DND-41 (cell line): ENCODE measurements around the gene EPPIN.

Experiments
- ATAC-seq: fragments of 200-7000 bp; cut with Tn5 transposase; 3 replicates; pipeline ENCODE4 v1.9.1; 2021; ENCODE audit warnings: low read depth; ENCODE audit not compliant: insufficient read depth
- DNase-seq: peaks from one replicate; pipeline ENCODE4 v3.0.0-alpha.2; 2020
- H2AFZ ChIP-seq: 2 replicates; pipeline ENCODE4 v1.6.0; 2012; ENCODE audit warnings: low read depth, low read length
- H3K27ac ChIP-seq: 2 replicates; pipeline ENCODE4 v1.5.1; 2012; ENCODE audit warnings: low read length, inconsistent platforms
- H3K27me3 ChIP-seq: fragments of 200-600 bp; sonication (generic); 2 replicates; pipeline ENCODE4 v1.6.0; 2012; ENCODE audit warnings: low read length, mild to moderate bottlenecking, inconsistent platforms; ENCODE audit not compliant: insufficient read depth, poor library complexity
- H3K36me3 ChIP-seq: 2 replicates; pipeline ENCODE4 v1.5.1; 2012; ENCODE audit warnings: low read length, inconsistent platforms; ENCODE audit not compliant: insufficient read depth
- H3K4me1 ChIP-seq: 2 replicates; pipeline ENCODE4 v1.5.1; 2012; ENCODE audit warnings: mild to moderate bottlenecking, low read length; ENCODE audit not compliant: insufficient read depth
- H3K4me2 ChIP-seq: 2 replicates; pipeline ENCODE4 v1.6.0; 2012; ENCODE audit warnings: mild to moderate bottlenecking, moderate library complexity, low read length, inconsistent platforms; ENCODE audit not compliant: insufficient read depth
- H3K4me3 ChIP-seq, 2 experiments: fragments of 200-600 bp in 1 of 2; shearing (Covaris generic) in 1 of 2; 2 replicates each; pipeline ENCODE4 v1.5.1; 2012 to 2016; ENCODE audit warnings: inconsistent platforms in 2 of 2, low read length in 2 of 2, mild to moderate bottlenecking in 2 of 2, low read depth in 1 of 2, moderate library complexity in 1 of 2
- H3K79me2 ChIP-seq: 2 replicates; pipeline ENCODE4 v1.6.0; 2012; ENCODE audit warnings: low read length, inconsistent platforms; ENCODE audit not compliant: insufficient read depth
- H3K9ac ChIP-seq: 2 replicates; pipeline ENCODE4 v1.6.0; 2012; ENCODE audit warnings: low read depth, mild to moderate bottlenecking, inconsistent platforms, low read length, moderate library complexity
- H3K9me3 ChIP-seq: 2 replicates; pipeline ENCODE4 v1.5.1; 2012; ENCODE audit warnings: low read length, moderate library complexity, mild to moderate bottlenecking, inconsistent platforms; ENCODE audit not compliant: insufficient read depth, severe bottlenecking
- H4K20me1 ChIP-seq: 2 replicates; pipeline ENCODE4 v1.6.0; 2012; ENCODE audit warnings: low read length; ENCODE audit not compliant: insufficient read depth
- CTCF ChIP-seq: IDR thresholded peaks from 2 replicates; pipeline ENCODE4 v1.5.1; 2012; ENCODE audit warnings: borderline replicate concordance, low read length, moderate library complexity, mild to moderate bottlenecking; ENCODE audit not compliant: poor library complexity, severe bottlenecking; ENCODE audit errors: extremely low read depth
- EZH2 ChIP-seq: IDR thresholded peaks from 3 replicates; pipeline ENCODE4 v1.6.1; 2012; ENCODE audit warnings: borderline replicate concordance, low read depth, mild to moderate bottlenecking, moderate library complexity, low read length, inconsistent platforms; ENCODE audit not compliant: severe bottlenecking

Gene EPPIN

GRCh38 chr20:45508068-45508886 lies 38.9 kb downstream of the EPPIN start:
- Histone ChIP-seq H3K79me2 (no peaks in the 10 kb centered on the region), H2AFZ (no peak overlapping the region), H3K4me3 (no peak overlapping the region), H3K36me3 (no peaks in the 10 kb centered on the region), H3K9ac (no peak overlapping the region), H3K27ac (no peak overlapping the region), H3K9me3 (no peaks in the 10 kb centered on the region), H3K27me3 (peaks cover 10% of the 10 kb centered on the region), H3K4me2 (no peak overlapping the region), H3K4me1 (no peaks in the 10 kb centered on the region), H4K20me1 (no peaks in the 10 kb centered on the region; the same call in 1 of the 2 replicates)
- DNase-seq: no peak
- ATAC-seq: no peak
- TF ChIP-seq CTCF: no peak
- TF ChIP-seq EZH2: no peak

- H3K27me3 ChIP-seq: peaks cover 11% of the 10 kb centered on the region
- no peaks in the 10 kb centered on the region for H3K4me1 ChIP-seq
- no peak for TF ChIP-seq CTCF
- no peak for TF ChIP-seq EZH2
- no peaks in the 10 kb centered on the region for H3K9me3 ChIP-seq
- H3K27ac ChIP-seq: no peak overlapping the region
- H2AFZ ChIP-seq: no peak overlapping the region
- H3K4me2 ChIP-seq: no peak overlapping the region
- ATAC-seq (no peak), DNase-seq (no peak)
- H4K20me1 ChIP-seq: no peaks in the 10 kb centered on the region; the same call in 1 of the 2 replicates
- no peaks in the 10 kb centered on the region for H3K79me2 ChIP-seq
- no peak overlapping the region for H3K4me3 ChIP-seq
- no peaks in the 10 kb centered on the region for H3K36me3 ChIP-seq
- no peak overlapping the region for H3K9ac ChIP-seq
Observed at GRCh38 chr20:45507011-45507820, 40.0 kb downstream of the EPPIN start.

- Histone ChIP-seq H3K9me3 (no peaks in the 10 kb centered on the region), H3K79me2 (no peaks in the 10 kb centered on the region), H3K36me3 (no peaks in the 10 kb centered on the region), H3K27ac (no peak overlapping the region), H4K20me1 (no peaks in the 10 kb centered on the region; the same call in 1 of the 2 replicates), H3K4me3 (no peak overlapping the region), H3K4me2 (no peak overlapping the region), H2AFZ (no peak overlapping the region), H3K9ac (no peak overlapping the region), H3K4me1 (no peaks in the 10 kb centered on the region), H3K27me3 (peaks cover 12% of the 10 kb centered on the region)
- no peak for TF ChIP-seq EZH2
- TF ChIP-seq CTCF: no peak
- DNase-seq (no peak), ATAC-seq (no peak)
Observed at GRCh38 chr20:45506398-45506797, 40.8 kb downstream of the EPPIN start.
